ENCODE measurements around the gene KIAA1755.

KIAA1755 gene

DNA sequence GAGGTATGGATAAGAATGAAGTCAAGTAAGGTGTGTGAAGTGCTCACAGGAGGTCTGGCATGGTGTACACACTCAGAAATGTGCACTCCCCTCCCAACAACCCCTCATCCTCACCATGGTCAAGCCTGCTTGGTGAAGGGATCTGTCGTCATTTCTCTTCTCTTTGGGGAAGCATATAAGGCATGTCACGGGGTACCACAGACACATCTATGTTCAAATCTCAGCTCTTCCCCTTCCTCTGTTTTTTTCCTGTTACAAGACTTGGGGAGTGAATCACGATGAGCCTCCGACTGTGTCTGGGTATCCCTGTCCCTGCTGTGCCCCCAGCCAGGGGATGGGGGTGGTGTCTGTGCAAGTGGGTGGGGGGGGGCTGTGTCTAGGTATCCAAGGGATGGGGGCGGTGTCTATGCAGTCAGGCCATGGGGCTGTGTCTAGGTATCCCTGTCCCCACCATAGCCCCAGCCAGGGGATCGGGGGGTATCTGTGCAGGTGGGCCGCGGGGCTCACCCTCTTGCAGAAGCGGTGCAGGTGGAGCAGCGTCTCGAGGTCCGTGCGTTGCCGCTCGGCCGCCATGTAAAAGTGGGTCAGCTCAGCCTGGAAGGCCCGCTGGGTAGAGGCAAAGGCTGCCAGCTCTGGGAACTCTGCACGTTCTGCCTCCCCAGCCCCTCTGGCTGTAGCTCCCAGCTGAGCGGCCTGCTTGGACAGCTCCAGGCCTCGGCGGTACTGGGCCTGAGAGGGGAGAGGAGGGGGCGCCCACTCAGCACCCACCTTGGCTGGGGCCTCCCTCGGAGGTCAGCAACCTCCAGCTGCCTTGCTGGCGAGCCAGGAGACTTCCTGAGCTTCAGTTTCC is 43.6 kb downstream of the KIAA1755 start:
- DNase-seq: peak; percentile 38 to 66 (median 54)

DNA sequence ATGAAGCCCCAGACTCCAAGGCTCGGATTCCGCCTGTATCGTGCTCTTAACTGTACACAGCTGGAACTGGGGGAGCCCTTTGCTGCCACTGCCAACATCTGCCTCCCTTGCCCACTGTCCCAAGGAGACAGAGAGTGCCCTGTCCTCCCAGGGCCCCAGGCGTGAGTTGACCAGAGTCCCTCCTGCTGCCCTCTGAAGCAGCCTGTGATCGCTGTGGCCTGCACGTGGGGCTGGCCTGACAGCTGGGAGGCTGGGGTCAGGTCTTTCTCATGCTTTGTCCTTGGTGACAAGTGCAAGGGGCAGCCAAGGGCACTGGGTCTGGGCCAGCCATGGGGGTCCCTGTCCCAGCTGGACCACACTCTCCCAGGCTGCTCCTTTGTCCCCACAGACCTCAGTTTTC is 44.3 kb downstream of the KIAA1755 start:
- no peak for DNase-seq

DNA sequence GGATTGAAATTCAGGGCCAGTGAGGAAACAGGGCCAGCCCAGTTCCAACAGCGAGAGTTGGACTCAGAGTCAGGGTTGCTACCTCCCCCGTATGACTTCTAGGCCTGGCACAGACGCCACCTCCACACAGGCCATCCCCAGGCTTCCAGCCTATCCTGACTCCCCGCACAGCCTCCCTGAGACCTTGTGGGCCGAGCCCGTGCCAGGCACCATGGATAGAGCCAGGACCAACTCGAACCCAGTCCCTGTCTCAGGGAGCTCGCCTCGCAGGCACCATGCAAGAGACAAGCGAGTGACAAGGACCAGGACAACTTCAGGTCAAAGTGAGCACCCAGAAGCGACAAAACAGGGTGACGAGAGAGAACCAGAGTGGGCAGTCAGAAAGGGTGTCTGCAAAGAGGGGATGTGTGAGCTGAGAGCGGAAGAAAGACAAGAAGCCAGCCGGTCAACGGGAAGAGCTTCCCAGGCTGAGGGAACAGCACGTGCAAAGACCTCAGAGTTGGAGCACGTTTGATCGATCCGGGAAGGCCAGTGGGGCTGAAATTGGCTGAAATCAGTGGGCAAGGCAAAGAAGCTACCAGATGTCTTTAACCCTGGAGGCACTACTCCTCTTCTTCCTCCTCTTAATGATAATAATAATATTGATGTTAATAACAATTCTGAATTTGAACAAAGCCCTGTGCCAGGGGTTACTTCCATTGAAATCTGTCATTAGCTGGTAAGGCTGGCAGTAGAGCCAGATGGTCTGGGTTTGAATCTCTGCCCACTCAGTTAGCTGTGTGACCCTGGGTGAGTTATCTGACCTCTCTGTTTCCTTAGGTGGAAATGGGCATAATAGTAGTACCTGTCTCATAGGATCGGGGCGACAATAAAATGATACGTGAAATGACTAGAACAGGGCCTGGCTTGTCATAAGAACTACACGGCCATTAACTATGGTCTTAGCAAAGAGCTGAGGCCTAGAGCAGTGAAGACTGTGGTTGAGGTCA is 45.0 kb downstream of the KIAA1755 start:
- no peak for DNase-seq

DNA sequence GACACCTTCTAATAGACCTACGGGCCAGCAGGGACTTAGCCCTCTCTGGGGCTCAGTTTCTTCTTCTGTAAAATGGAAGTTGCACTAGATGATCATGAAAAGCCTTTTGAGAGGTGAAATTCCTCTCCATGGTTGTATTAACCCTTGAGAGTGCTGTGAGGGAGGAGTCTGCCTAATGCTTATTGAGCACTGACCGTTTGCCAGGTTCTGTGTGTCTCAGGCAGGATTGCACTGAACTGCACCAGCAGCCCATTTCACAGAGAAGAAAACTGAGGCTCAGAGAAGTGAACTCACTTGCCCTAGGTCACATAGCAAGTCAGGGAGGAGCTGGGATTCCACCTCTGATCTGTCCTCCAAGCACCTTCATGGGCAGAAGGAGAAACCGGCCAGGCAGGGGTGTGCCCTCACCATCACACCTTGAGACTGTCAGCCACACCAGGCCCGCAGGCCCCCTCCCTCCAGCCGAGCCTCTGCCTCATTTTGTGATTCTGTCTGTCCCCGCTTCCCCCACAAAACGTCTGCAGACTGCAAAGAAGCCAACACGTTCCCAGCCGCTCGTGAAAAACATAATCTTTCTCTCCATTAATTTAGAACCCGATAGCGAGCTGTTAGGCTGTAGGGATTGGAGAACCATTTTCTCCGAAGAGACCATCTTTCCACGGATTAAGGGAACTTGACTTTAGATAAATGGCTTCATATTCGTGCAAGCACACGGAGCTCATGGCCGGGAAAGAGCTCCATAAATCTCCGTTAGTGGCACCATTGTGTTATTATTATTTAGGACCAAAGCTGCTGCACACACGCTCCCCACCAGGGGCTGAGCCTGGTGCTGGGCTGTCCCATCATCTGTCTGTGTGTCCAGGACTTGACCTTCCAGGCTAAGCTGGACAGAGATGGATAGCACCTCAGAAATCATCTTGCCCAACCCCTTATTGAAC is 46.0 kb downstream of the KIAA1755 start:
- DNase-seq: no peak

DNA sequence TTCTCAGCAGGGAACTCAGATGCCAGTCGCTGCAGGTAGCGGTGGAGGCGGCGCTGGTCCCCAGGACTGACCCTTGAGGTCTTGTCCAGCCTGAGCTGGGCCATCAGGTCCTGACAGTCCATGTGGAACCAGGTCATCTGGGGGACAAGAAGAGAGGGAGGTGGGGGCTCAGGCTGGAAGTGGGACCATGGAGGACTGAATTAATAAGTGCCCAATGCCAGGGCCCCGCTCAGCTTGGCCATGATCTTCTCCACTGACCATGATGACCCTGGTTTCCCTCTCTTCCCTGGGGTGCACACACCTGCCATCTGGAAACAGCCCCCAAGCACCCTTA is 47.0 kb downstream of the KIAA1755 start:
- DNase-seq: no peak

DNA sequence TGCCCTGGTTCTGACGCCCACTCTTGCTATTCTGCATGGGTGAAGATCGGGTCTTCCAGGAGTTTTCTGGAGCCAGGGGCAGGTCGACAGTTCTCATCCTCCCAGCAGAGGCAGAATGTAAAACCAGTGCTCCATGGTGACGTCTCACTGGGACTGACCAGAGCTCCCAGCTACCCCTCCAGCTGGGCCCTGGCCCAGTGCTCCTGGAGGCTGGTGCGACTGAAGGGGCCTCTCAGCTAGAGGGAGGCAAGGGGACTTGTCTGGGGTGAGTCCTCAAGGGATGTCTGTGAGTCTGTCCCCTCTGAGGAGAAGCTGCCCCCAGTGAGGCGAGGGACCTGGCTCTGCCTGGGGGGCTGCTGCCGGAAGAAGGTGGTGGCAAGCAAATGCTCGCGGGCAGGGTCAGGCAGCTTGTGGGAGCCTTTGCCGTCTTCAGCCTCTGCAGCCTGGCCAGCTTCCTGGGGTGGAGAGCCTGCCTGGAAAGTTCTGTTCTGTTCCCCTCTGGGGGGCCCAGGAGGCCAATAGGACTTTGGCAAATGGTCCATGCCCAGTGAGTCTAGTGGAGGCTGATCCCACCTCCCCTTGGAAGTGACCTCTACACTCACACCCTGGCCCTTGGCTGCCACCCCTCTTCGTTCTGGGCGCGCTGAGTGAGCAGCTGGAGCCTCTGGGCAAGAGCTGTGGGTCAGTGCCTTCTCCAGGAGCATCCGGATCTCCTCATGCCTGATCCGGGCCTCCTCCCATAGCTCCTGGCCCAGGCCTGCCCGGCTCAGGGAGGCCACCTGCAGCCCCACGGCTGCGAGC is 47.5 kb downstream of the KIAA1755 start:
- DNase-seq: no peak

DNA sequence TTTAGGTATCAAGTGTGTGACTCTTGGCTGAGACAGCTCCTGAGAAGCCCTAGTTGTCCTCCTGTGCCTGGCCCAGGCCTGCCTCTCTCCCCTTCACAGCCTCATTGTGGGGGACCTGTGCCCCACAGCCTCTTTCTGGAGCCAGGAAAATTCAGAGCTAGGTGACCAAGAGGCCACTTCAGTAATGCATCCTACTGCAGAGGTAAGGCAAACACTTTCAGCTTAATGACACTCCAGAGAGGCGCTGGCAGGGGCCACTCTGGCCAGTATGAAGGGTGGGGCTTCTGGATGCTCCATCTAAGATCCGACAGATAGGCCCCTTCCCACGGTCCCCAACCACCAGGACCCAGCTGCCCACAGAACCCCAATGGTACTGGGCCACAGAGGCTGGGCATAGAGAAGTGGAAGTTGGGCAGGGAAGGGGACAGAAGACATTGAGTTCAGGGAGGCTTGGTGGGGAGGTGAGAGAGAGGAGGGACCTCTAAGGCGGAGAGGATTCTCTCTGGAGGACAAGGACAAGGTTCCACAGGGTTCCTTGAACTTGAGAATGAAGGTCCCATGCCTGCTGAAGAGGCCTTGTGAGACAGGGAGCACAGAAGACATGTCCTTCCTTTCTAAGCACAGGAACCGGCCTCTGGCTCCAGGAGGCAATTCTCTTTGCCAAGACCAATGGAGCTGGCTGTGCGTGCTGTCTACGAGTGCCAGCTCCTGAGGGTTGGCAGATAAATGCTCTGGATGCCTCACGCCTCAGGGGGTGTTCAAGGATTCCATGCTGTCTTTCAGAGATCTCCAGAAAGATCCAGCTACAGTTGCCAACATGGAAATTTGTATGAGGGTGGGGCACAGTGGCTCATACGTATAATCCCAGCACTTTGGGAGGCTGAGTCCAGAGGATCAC is 49.1 kb downstream of the KIAA1755 start:
- DNase-seq: no peak

DNA sequence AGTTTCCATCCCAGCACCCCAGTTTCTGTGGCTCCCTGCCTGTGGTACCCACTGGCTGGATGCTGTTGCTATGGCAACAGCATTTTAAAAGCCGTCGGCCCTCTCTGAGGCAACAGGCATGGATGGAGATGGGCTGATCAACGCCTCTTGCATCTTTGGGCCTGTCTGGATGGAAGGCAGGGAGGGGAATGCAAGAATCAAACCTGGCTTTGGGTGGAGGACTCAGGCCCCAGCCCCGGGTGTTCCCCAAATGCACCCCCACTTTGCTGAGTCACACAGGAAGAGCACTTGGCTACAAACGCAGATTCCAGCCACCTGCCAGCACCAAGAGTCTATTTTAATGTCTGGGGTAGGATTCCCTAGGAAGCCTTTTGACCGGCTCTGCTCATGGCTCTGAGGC is 49.8 kb downstream of the KIAA1755 start:
- DNase-seq: no peak

DNA sequence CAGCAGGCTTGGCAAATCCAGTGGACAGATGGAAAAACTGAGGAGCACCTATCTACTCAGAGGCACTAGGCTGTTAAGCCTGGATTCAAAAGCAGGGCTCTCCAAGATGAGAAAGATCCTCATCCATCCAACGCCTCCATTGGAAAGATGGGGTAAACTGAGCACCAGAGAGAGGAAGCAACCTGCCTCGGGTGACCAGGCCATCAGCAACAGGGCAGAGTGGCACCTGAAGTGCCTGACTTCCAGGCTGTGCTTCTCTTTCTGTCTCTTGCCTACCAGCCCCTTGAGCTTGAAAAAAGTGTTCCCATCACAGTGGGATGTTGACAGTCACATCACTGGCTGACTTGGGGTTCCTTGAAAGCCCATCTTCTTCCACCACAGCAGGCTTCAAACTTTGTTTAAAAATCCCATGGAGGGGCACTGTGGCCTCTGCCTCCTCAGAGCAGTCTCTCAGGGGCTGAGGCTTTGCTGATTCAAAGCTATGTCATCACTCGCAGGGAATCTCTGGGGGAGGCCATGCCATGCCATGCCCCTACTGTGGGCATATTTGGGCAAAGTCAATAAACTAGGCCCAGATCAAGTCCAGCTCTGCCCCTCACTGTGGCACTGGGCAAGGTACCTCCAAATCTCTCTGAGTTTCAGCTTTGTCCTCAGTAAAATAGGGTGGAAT is 50.7 kb downstream of the KIAA1755 start:
- DNase-seq: no peak

DNA sequence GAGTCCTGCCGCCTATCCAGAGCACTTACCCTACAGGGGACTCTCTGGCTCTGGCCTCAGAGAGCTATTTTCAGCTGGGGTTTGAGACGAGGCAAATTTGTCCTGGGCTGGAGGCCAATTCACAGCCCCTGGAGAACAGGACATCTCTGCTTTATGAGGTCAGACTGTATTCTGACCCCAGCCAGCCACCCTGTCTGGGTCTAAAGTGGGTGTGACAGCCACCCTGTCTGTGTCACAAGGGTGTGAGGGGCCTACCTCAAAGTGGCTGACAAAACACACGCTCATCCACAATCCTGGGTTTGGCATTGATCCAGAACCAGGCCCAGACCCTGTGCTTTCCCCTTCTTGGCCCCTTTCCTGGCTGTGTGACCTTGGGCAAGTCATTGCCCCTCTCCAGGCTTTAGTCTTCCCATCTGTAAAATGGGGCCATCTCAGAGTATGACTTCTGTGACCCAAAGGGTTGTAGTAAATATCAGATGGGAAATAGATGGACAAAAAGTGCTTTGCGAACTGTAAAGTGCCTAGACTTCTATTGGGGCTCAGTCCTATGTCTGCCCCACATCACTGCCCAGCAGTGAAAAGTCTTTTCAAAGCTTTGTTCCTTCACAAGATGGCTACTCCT is 51.4 kb downstream of the KIAA1755 start:
- DNase-seq: no peak

DNA sequence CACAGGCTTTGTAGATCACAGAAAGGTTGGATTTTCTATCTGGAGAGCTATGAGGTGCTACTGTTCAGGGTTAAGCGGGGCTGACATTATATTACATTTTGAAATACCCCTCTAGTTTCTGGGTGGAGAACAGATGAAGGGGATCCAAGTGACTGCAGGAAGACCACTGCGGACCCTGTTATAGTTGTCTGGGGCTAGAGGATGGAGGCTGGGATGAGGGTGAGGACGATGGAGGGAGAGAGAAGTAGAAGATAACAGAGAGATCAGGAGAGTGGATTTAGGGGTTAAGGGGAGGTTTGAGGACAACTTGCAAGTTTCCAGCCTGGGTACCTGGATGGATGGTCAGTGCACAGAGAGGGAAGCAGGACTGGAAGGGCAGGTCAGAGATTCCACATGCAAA is 52.0 kb downstream of the KIAA1755 start:
- DNase-seq: no peak

DNA sequence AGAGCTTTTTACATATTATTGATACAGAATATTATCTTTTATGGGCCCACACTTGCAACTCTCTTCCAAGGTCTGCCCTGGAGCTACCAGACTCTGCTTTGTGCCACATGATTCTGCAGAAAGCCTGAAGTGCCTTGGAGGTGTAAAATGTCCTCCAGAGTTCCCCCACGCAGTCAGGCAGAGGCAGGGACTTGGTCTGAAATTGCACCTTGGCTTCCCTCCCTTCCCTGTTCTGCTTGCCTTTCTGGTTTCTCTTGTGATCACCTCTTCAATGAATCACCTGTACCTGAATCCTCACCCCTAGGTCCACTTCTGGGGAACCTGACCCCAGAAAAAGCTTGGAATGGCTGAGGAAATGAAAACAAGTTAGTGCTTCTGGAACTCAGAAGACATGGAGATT is 52.4 kb downstream of the KIAA1755 start:
- no peak for DNase-seq

DNA sequence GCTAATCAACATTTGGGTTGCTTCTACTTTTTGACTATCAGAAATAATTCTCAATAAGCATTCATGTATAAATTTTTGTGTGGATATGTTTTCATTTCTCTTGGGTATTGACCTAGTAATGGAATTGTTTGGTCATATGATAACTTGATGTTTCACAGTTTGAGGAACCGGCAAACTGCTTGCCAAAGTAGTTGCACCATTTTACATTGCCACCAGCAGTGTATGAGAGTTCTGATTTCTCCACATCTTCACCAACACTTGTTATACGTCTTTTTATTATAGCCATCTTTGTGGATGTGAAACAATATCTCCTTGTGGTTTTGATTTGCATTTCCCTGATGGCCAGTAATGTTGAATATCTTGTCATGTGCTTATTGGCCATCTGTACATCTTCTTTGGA is 52.9 kb downstream of the KIAA1755 start:
- peak in 2 of 4 experiments; percentile 42 to 46 for DNase-seq

DNA sequence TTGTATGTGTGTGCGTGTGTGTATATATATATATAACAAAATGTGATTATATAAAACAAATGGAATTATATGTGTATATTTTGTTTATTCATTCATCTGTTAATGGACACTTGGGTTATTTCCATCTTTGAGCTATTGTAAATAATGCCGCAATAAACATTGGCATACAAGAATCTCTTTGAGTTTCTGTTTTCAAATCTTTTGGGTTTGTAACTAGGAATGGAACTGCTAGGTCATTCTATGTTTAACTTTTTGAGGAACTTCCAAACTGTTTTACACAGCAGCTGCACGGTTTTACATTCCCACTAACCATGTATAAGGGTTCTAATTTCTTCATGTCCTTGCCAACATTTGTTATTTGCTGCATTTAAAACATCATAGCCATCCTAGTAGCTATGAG is 55.5 kb downstream of the KIAA1755 start:
- DNase-seq: peak in 2 of 4 experiments; percentile 37 to 54

DNA sequence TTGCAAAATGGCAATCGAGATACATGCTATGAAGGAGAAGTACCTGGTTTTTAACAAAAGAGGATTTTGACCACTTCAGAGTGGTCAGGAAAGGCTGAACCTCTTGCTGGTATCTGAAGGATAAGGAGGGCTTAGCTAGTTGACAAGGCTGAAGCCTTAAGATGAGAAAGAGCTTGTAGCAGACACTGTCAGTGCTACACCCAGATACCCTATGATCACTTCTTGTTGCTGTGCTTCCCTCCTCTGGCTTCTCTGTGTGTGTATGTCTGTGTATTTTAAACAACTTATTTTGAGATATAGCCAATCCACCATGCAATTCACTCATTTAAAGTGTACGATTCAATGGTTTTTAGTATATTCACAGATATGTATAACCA is 56.6 kb downstream of the KIAA1755 start:
- no peak for DNase-seq

DNA sequence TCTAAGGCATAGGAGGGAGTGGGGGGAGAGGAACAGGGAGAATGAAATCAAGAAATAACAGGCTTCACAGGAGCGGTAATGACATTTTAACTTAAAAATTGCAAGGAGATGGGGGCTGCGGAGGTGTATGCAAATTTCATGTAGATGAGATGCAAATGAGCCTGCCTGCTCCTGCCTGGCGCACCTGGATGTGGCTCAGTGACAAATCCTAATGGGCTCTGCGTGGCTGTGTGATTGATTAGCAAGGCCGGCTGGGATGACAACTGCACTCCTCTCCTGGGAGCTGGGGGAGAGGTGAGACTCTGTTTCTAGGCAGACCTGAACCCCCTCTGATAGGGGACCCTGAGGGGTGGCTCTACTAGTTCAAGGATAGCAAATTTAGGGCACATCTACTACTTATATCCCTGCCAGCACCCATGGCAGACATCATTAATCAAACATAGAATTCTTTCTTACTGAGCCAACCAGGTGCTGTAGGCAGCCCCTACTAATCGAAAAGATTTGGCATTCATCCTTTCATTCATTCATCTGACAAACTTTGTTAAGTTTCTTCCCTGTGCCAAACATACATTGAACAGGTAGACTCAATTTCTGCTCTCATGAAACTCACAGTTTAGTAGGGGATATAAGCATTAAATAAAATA is 57.1 kb downstream of the KIAA1755 start:
- DNase-seq: no peak

DNA sequence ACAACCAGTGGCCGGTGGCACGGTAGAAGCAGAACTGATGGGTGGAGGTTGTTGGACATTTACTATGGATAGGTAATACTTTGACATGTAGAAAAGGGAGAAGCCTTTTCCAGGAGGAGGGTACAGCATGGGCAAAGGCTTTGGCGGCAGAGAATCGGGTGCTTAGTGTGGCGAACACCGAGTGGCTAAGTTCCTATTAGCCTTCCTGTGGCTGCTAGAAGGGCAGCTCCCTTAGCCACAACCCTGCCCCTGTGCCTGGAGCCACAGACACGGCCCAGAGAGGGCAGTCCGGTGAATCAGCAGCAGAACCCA is 57.6 kb downstream of the KIAA1755 start:
- DNase-seq: no peak

DNA sequence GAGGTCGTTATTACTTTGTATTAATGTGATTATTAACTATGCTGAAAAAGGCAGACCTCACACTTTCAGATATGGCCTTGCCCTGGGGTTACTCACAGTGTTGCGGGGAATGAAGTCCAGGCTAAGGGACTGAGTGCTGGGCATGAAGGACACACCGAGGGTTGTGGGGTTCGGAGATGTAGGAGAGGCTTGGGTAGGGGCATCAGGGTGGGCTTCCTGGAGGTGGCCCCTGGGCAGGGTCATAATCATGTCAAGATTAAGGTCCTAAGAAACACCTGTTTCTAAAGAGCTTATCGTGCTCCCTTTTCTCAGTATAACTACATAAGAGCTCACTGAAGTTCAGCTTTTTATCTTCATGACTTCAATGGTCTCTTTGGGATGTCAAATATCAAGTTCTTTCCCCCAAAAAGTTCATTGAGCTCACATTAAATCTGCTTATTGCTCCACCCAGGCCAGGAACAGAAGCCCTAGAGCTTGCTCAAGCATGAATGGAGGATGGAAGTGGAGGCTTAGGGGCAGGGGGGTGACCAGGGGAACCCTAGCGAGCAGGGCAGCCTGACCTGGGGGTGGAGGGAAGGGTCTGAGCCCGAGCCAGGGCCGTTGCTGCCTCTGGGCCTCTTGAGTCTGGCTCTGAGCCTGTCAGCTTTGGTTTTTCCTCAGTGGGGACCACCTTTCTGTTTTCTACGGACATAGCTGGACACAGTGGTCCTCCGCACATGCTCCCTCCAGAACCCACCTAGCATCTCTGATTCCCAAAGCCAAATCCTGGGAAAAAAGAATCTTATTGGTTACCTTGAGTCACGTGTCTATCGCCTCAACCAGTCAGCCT is 58.2 kb downstream of the KIAA1755 start:
- no peak for DNase-seq
